Adipose tissue (tissue), 3 donors: ENCODE measurements around the gene KIAA1328. TPM values are rescaled to one million over a fixed set of nuclear protein-coding genes. Genes with fewer than 3 reads are reported as not detected.

Experiments
- H3K27ac ChIP-seq: one replicate; pipeline ENCODE4 v1.5.1; 2013; ENCODE audit warnings: low read depth, low read length
- WGBS, 3 donors: extraction: QIAGEN DNeasy Blood & Tissue Kit; methylation state at CpG; one replicate each; pipeline ENCODE4 v1.1.7; 2013; 5-methylcytosine and 5-hydroxymethylcytosine counted together
- polyA plus RNA-seq, 3 donors: library from polyadenylated mRNA; stranded (reverse); fragments of 200-250 nt; gene quantifications; one replicate each; pipeline ENCODE4 v1.2.3, GENCODE V29; 2013
- donor health status: healthy with polysubstance abuse.
- donor health status: Bipolar disorder and iron deficiency.
- donor health status: healthy.

The KIAA1328 gene
- polyA plus RNA-seq, 3 donors, result 1.6 to 4.3 (median 2.9) TPM

DNA sequence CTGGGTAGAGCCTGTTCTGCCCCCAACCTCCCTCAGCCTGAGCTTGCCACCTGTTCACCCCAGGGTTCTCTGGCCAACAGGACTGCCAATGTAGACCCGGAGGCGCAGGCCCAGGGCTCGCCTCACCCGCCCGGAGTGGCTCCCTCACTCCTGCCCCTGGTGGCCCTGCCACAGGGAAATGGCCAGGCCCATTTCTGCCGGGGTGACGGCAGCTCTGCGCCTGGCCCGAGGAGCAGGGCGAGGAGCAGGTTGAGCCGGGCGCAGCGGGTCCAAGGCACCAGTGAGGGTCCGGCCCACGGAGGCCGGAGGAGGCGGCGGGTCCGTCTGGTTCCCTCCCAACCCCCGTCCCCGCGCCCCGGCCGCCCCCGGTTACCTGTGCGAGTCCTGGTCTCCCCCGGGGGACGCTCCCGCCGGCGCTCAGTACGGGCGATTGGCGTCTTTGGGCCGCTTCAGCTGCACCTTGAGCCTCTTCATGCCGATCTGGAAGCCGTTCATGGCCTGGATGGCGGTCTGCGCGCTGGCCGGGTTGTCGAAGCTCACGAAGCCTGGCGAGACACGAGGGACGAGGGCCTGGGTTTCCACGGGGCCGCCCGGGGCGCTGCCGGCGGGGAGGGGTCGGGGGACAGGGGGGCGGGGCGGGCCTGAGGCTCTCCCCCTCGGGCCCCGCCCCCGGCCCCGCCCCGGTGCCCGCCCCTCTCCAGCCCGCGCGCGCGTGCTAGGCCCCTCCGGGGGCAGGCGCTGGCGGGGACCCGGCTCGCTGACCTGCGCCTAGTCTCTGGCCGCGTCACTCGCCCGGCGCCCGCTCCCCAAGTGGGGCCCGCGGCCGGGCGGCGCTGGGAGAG is 424.7 kb downstream of the KIAA1328 start:
- no peak overlapping the region for H3K27ac ChIP-seq
- 5 to 8% (median 7%) methylated on average over 54 to 83 of the region's 83 CpGs for WGBS, 3 donors

DNA sequence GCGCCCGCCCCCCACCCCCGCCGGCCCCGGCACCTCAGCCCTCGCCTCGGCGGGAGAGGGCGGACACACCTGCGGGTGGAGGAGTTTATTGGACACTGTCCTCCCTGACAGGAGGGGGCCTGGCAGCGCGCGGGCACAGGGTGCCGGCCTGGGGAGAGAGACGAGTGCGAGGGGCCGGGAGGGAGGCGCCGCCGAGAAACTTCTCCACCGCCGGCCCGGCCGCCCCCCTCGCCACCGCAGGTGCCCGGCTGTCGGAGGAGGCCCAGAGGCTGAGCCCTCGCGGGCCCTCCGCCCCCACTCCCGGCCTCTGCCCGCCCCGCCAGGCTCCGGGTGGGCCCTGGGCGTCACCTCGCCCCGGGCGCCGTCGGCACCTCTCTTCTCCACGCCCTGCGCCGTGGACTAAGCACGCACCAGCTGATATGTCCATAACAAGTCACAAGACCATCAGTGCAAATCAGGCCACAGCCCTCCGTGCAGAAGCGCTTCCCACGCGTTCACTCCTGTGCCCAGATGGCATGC is 425.4 kb downstream of the KIAA1328 start:
- 7 to 8% (median 7%) methylated on average over 28 to 49 of the region's 49 CpGs for WGBS, 3 donors
- H3K27ac ChIP-seq, result no peak overlapping the region

- 72 to 81% (median 75%) methylated on average over 12 of the region's 12 CpGs for WGBS, 3 donors
- no peak overlapping the region for H3K27ac ChIP-seq
These were observed 426.0 kb downstream of the KIAA1328 start for GRCh38 chr18:37254973-37255372.

DNA sequence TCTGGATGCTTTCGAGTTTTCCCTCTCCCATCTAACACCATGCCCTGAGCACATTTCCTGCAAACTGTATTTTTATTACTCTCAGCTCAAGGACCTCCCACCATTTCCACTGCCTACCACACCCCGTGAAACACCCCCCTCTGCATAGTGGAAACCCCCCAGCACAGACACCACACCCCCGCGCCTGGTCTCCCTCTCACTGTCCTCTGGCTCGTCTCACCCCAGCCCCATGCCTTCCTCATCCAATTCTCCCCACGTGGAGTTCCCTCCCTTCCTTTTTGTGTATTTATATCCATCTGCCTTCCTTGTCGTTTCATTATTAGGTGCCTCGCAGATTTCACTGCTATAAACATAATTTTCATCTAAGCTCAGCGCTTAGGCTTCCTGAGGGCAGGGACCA is 429.2 kb downstream of the KIAA1328 start:
- 28 to 40% (median 31%) methylated on average over 9 of the region's 9 CpGs for WGBS, 3 donors
- no peak overlapping the region for H3K27ac ChIP-seq

DNA sequence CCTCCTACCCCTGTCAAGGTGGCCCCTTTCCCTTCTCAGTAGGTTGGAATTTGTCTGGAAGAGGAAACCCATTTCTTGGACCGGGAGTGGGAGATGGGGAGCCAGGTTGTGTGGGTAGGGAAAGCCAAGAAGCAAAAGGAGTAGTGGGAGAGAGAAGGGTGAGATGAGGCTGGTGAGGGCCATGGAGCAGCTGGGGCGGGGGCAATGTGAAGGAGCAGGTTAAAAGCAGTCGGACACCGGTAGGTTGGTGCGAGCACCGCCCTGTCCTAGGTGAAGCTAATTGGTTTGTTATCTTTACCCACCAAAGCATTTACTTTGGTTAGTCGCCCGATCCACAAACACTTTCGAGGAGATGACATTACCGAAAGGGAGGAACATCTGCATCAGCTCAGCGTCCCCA is 429.9 kb downstream of the KIAA1328 start:
- 51 to 57% (median 56%) methylated on average over 11 of the region's 11 CpGs for WGBS, 3 donors
- H3K27ac ChIP-seq, result no peak overlapping the region

GRCh38 chr18:37259711-37260110 is 430.8 kb downstream of the KIAA1328 start:
- WGBS, 3 donors, result 67 to 83% (median 72%) methylated on average over 5 of the region's 5 CpGs
- no peak overlapping the region for H3K27ac ChIP-seq

DNA sequence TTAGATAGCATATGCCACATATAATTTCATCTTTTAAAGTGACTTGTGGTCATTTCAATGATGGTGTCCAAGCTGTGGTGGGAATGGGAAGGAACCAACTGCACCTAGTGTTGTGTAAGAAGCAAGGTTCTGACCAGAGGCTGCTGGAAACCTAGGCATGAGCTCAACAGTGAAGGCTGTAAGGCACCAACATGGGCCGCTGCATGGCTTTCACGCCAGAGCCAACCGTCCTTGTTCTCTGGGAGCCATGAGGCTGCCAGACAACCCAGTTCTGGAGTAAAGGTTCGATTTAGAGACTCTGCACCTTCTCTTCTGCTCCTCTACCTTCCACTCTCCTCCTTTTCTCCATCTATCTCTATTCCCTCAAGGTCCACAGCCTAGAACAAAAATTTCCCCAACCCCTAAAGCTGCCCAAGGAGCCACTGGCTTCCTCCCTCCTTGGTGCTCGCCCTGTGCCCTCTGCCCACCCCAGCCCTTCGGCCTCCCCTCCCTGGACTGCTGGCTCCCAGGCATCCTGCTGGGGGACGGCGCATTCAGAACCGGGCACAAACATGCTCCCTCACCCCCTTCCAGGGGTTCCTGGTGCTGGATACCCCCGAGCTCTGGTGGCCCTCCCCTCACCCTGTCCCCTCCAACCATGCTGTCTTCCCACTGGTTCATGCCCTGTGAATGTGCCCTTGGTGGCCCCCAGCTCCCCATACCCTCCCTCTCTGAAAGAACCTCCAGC is 431.6 kb downstream of the KIAA1328 start:
- no peak overlapping the region for H3K27ac ChIP-seq
- 74 to 79% (median 77%) methylated on average over 10 of the region's 10 CpGs for WGBS, 3 donors

DNA sequence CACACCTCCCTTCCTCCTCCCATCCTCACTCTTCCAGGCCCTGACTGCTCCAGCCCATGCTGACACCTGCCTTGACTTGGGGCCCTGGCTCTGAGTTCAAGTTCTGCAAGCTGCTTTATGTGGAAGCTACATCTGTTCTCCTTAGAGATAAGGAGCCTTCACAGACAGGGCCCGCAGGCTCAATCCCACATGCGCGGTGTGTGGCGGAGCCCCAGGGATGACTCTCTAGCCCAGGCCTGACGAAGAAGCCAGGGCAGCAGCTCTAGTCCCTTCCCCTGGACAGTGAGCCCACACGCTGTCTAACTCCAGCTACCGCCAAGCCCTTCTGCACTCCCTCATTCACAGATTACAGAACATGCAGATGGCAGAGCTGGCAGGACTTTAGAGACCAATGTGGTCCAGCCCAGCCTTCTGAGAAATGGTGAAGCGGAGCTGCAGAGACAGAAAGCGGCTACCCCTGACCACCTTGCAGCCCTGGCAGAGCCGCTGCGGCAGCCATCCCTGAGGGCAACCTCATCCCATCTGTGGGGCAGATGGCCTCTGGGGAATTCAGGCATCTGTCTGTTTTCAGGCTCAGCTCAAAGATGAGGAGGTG is 432.4 kb downstream of the KIAA1328 start:
- no peak overlapping the region for H3K27ac ChIP-seq
- WGBS, 3 donors, result 89 to 93% (median 90%) methylated on average over 11 of the region's 11 CpGs

DNA sequence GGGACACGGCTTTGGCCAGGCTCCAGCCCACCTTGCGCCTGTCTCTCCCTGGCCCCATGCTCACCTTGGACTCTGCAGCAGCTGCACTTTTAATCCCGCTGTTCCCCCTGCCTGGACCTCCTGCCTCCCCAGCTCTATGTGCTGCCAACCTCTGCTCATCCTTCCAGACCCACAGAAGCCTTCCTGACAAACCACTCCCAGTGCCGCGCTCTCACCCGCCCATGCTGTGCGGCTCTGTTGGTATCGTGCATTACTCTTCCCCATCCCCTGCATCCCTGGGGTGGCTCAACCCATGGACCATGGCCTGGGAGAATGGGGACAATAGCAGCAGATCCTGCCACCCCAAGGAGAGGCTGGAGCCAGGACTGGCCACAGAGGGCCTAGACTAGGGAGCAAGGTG is 433.1 kb downstream of the KIAA1328 start:
- WGBS, 3 donors, result 88 to 90% (median 89%) methylated on average over 8 of the region's 8 CpGs
- H3K27ac ChIP-seq, result no peak overlapping the region

DNA sequence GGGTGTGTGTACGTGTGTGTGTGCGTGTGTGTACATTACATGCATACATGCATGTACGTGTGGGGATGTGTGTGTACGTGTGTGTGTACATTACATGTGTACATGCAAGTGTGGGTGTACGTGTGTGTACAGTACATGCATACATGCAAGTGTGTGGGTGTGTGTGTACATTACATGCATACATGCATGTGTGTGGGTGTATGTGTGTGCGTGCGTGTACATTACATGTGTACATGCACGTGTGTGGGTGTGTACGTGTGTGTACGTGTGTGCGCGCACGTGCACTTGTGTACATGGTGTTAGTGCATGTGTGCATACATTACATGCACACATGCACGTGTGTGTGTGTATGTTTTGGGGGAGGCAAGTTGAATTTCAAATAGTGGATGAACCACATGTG is 436.0 kb downstream of the KIAA1328 start:
- H3K27ac ChIP-seq, result no peak overlapping the region
- 85 to 94% (median 92%) methylated on average over 14 of the region's 14 CpGs for WGBS, 3 donors

GRCh38 chr18:37265382-37265781 is 436.5 kb downstream of the KIAA1328 start:
- 41 to 66% (median 60%) methylated on average over 2 of the region's 2 CpGs for WGBS, 3 donors
- H3K27ac ChIP-seq, result no peak overlapping the region

DNA sequence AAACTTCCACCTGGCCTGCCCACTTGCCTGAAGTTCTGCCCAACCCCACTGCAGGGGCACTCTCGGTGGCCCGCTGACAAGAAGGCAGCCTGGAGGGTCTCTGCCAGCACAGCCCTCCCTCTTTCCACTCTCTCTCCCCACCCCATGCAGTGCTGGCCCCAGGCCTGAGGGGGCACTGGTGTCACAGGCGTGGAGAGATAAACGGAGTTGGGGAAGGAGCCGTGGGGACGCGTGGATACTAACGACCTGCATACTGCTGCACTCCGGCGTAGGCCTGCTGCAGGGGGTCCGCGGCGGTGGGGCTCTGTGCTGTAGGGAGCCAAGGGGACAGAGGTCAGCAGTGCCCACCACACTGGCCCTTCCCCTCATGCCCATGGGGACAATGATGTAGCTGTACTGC is 437.4 kb downstream of the KIAA1328 start:
- WGBS, 3 donors, result 30 to 38% (median 34%) methylated on average over 13 of the region's 13 CpGs
- H3K27ac ChIP-seq, result no peak overlapping the region

GRCh38 chr18:37270038-37270665 is 441.2 kb downstream of the KIAA1328 start:
- 19 to 22% (median 22%) methylated on average over 8 of the region's 8 CpGs for WGBS, 3 donors

DNA sequence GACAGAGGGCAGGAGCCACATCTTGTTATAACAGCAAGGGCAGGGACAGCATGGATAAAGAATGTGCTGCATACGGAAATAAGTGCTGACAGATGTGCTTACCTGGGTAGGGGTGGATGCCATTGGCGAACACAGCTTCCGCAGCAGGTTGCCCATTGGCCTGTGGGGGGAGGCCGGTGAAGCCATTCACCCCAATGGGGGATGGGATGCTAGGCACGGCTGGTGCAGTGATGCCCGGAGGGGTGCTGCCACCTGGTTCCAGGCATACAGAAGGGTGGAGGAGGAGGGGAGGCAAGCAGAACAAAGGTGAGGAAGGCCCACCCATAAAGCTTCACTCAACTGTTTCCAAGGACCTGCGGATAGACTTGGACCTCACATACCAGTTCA is 441.7 kb downstream of the KIAA1328 start:
- no peak overlapping the region for H3K27ac ChIP-seq
- WGBS, 3 donors, result 81 to 89% (median 88%) methylated on average over 7 of the region's 7 CpGs

More at GRCh38 chr18:37270038-37270665, 441.2 kb downstream of the KIAA1328 start:
- no peak overlapping the region for H3K27ac ChIP-seq

DNA sequence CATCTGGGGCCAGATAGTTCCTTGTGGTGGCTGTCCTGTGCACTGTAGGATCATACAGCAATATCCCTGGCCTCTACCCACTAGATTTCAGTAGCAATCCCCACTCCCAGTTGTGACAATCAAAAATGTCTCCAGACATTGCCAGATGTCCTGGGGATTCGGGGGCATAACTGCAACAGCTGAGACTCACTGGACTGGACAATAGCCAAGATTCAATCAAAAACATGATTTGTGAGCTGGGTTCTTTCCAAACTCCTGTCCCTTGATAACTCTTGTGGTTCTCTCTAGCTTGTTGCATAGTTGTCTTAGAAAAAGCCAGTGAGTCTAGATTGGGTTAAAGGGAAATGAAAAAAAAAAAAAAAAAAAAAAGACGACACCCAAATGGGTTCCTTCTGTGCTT is 443.3 kb downstream of the KIAA1328 start:
- 52 to 61% (median 52%) methylated on average over 2 of the region's 2 CpGs for WGBS, 3 donors
- no peak overlapping the region for H3K27ac ChIP-seq

GRCh38 chr18:37272841-37273240 is 443.9 kb downstream of the KIAA1328 start:
- 82 to 84% (median 83%) methylated on average over 16 of the region's 16 CpGs for WGBS, 3 donors

GRCh38 chr18:37274309-37275236 is 445.6 kb downstream of the KIAA1328 start:
- no peak overlapping the region for H3K27ac ChIP-seq
- WGBS, 3 donors, result 10 to 21% (median 14%) methylated on average over 78 to 82 of the region's 82 CpGs

More at GRCh38 chr18:37272841-37273240, 443.9 kb downstream of the KIAA1328 start:
- H3K27ac ChIP-seq, result no peak overlapping the region
